Upper lobe of right lung (tissue), 1 donor: ENCODE measurements around the gene GJB1. TPM values are rescaled to one million over a fixed set of nuclear protein-coding genes. Genes with fewer than 3 reads are reported as not detected.
A peak's percentile ranks its signal among the peaks of the same experiment; 100 is the strongest.

ENCODE experiments used
- ATAC-seq: fragments of 200-7000 bp; cut with Tn5 transposase; one replicate; pipeline ENCODE4 v1.9.1; 2020; ENCODE audit warnings: mild to moderate bottlenecking, moderate library complexity
- DNase-seq: peaks from one replicate; pipeline ENCODE4 v3.0.0-alpha.2; 2020
- H3K27ac ChIP-seq: fragments of 200-600 bp; one replicate; pipeline ENCODE4 v1.8.0; 2022
- H3K27me3 ChIP-seq: fragments of 200-600 bp; one replicate; pipeline ENCODE4 v1.8.0; 2022; ENCODE audit warnings: mild to moderate bottlenecking
- H3K36me3 ChIP-seq: fragments of 200-600 bp; one replicate; pipeline ENCODE4 v1.8.0; 2022
- H3K4me1 ChIP-seq: fragments of 200-600 bp; one replicate; pipeline ENCODE4 v1.8.0; 2022
- H3K4me3 ChIP-seq: fragments of 200-600 bp; one replicate; pipeline ENCODE4 v1.8.0; 2022; ENCODE audit warnings: mild to moderate bottlenecking
- H3K9me3 ChIP-seq: fragments of 200-600 bp; one replicate; pipeline ENCODE4 v1.8.0; 2022
- intact Hi-C: fragments of 100-400 bp; cut with DNase I; formaldehyde crosslinking; loops from one replicate; pipeline ENCODE4 v1.11.0; 2022
- total RNA-seq: library from RNA; stranded (reverse); fragmentation: NEBNext Ultra II Directional; extraction: Animal tissue kit (Norgen Biotek cat#: 25700); gene quantifications from one replicate; pipeline ENCODE4 v1.2.1, GENCODE V29; 2021
- TF ChIP-seq, protein P1 (sequence below): fragments of 200-600 bp; IDR thresholded peaks from one replicate; pipeline ENCODE4 v1.8.0; 2022; ENCODE audit warnings: antibody characterized with exemption
- donor health status: DM: no; HTN: yes; CAD: no; lungs with severe emphysema.

Gene GJB1
- total RNA-seq, 1 donor from 2014 or later, result 5.4 TPM

DNA sequence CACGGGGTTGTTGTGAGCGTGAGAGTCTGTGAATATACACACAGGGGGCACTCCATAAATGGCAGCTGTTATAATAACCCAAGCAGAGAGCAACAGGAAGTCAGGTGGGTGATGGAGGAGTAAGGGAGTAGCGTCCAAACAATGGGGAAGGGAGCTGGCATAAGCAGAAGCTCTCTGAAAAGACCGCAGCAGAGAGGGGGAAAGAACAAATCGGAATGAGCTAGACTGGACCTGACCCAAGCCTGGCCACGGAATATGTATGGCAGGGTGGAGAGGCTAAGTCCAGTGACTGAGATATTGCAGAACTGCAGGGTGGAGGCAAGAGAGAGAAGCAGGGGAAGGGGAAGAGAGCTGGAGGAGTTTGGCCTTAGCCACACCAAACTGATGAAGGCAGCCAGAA, 6.5 kb upstream of the GJB1 start:
- no peaks in the 10 kb centered on the region for H3K36me3 ChIP-seq
- no peaks in the 10 kb centered on the region for H3K9me3 ChIP-seq
- no peaks in the 10 kb centered on the region for H3K4me1 ChIP-seq
- no peaks in the 10 kb centered on the region for H3K27me3 ChIP-seq
- intact Hi-C loops, result no loop called here
- DNase-seq (no peak), ATAC-seq (peak; percentile 36)
- no peak overlapping the region for H3K27ac ChIP-seq
- TF ChIP-seq, protein P1, sequence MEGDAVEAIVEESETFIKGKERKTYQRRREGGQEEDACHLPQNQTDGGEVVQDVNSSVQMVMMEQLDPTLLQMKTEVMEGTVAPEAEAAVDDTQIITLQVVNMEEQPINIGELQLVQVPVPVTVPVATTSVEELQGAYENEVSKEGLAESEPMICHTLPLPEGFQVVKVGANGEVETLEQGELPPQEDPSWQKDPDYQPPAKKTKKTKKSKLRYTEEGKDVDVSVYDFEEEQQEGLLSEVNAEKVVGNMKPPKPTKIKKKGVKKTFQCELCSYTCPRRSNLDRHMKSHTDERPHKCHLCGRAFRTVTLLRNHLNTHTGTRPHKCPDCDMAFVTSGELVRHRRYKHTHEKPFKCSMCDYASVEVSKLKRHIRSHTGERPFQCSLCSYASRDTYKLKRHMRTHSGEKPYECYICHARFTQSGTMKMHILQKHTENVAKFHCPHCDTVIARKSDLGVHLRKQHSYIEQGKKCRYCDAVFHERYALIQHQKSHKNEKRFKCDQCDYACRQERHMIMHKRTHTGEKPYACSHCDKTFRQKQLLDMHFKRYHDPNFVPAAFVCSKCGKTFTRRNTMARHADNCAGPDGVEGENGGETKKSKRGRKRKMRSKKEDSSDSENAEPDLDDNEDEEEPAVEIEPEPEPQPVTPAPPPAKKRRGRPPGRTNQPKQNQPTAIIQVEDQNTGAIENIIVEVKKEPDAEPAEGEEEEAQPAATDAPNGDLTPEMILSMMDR, result no peak
- H3K4me3 ChIP-seq, result no peak overlapping the region

DNA sequence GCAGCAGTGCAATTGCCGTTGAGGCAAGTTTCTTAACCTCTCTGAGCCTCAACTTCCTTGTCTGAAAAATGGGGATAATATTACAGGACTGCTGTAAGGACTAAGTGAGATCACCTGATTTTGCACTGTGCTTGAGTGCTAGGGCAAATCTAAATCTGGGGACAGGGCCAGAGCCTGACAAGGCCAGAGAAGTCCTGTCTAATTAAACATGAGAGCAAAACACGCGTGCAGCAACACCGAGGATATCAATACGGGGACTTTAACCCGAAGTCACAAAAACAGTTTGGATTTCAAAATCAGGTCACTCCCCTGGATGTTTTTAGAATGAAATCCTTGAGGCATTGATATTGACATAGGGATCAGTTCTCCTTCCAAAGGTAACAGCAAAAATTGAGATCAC, 5.7 kb upstream of the GJB1 start:
- no peak for ATAC-seq

GRCh38 chrX:71221145-71221544, 1.9 kb upstream of the GJB1 start:
- TF ChIP-seq, protein P1, result no peak
- DNase-seq, result no peak
- intact Hi-C loops, result no loop called here
- Histone ChIP-seq H3K9me3 (no peaks in the 10 kb centered on the region), H3K27ac (no peak overlapping the region), H3K4me1 (no peaks in the 10 kb centered on the region), H3K27me3 (no peaks in the 10 kb centered on the region), H3K4me3 (no peak overlapping the region), H3K36me3 (no peaks in the 10 kb centered on the region)
- no peak for ATAC-seq

More for the DNA sequence above, 5.7 kb upstream of the GJB1 start:
- H3K4me3 ChIP-seq, result no peak overlapping the region
- H3K4me1 ChIP-seq, result no peaks in the 10 kb centered on the region
- intact Hi-C loops, result no loop called here
- H3K27ac ChIP-seq, result no peak overlapping the region
- H3K36me3 ChIP-seq, result no peaks in the 10 kb centered on the region
- DNase-seq, result no peak
- H3K27me3 ChIP-seq, result no peaks in the 10 kb centered on the region
- TF ChIP-seq, protein P1, result no peak
- H3K9me3 ChIP-seq, result no peaks in the 10 kb centered on the region

DNA sequence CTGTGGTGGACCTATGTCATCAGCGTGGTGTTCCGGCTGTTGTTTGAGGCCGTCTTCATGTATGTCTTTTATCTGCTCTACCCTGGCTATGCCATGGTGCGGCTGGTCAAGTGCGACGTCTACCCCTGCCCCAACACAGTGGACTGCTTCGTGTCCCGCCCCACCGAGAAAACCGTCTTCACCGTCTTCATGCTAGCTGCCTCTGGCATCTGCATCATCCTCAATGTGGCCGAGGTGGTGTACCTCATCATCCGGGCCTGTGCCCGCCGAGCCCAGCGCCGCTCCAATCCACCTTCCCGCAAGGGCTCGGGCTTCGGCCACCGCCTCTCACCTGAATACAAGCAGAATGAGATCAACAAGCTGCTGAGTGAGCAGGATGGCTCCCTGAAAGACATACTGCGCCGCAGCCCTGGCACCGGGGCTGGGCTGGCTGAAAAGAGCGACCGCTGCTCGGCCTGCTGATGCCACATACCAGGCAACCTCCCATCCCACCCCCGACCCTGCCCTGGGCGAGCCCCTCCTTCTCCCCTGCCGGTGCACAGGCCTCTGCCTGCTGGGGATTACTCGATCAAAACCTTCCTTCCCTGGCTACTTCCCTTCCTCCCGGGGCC, 1.2 kb downstream of the GJB1 start:
- Histone ChIP-seq H3K27me3 (no peaks in the 10 kb centered on the region), H3K27ac (no peak overlapping the region), H3K9me3 (no peaks in the 10 kb centered on the region), H3K4me3 (no peak overlapping the region), H3K36me3 (no peaks in the 10 kb centered on the region), H3K4me1 (no peaks in the 10 kb centered on the region)
- intact Hi-C loops, result no loop called here
- no peak for DNase-seq
- TF ChIP-seq, protein P1, result no peak
- ATAC-seq, result no peak

DNA sequence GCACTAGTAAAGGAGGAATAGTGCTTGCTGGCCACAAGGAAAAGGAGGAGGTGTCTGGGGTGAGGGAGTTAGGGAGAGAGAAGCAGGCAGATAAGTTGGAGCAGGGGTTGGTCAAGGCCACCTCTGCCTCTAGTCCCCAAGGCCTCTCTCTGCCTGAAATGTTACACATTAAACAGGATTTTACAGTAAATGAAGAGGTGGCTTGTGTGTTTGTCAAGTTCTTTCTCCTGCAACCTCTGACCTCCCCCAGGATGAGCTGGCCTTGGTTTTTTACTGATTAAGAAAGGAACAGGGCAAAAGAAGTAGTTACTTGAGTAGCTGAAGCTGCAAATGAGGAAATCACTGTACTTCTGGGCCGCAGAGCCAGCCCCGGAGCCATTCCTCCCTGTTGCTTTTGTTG, 2.0 kb downstream of the GJB1 start:
- H3K27me3 ChIP-seq, result no peaks in the 10 kb centered on the region

More for the DNA sequence above, 2.0 kb downstream of the GJB1 start:
- no peak overlapping the region for H3K4me3 ChIP-seq
- DNase-seq (no peak), ATAC-seq (peak; percentile 36)
- no peaks in the 10 kb centered on the region for H3K4me1 ChIP-seq
- no peak overlapping the region for H3K27ac ChIP-seq
- intact Hi-C loops, result no loop called here
- TF ChIP-seq, protein P1, result no peak
- H3K9me3 ChIP-seq, result no peaks in the 10 kb centered on the region
- no peaks in the 10 kb centered on the region for H3K36me3 ChIP-seq
